ENCODE results near the gene OGT.
"Not testable (repeated sequence)": the region's sequence is repeated elsewhere in the genome, so short reads cannot be mapped to it uniquely, and the experiment has no call there.

GRCh38 chrX:71502080-71502479 is 30.8 kb upstream of the OGT start:
- not testable (repeated sequence) for TF ChIP-seq CTCF, EZH2, EZH2phosphoT487 (IDR thresholded peaks at IDR 0.05)
